Nephron (organoid): Measurements from ENCODE around the gene FMNL2.

Experiments used
- H3K27ac Mint-ChIP-seq, 3 experiments: 2 replicates each; pipeline ENCODE4 v1.8.0; 2020; ENCODE audit warnings: mixed read lengths in 3 of 3, mild to moderate bottlenecking in 2 of 3, moderate library complexity in 1 of 3
- H3K27me3 Mint-ChIP-seq: 2 replicates; pipeline ENCODE4 v1.8.0; 2021; ENCODE audit warnings: low read depth, mild to moderate bottlenecking, moderate library complexity, mixed read lengths
- H3K36me3 Mint-ChIP-seq: 2 replicates; pipeline ENCODE4 v1.8.0; 2020; ENCODE audit warnings: low read depth, mixed read lengths
- H3K4me1 Mint-ChIP-seq: 2 replicates; pipeline ENCODE4 v1.8.0; 2020; ENCODE audit warnings: mixed read lengths
- H3K4me3 Mint-ChIP-seq, 3 experiments: 2 replicates each; pipeline ENCODE4 v1.8.0; 2020; ENCODE audit warnings: mild to moderate bottlenecking in 3 of 3, mixed read lengths in 3 of 3, moderate library complexity in 2 of 3
- H3K9me3 Mint-ChIP-seq: 2 replicates; pipeline ENCODE4 v1.8.0; 2020; ENCODE audit warnings: mixed read lengths
- CTCF ChIP-seq, 3 experiments: fragments of 200-600 bp; sonication (generic); IDR thresholded peaks; one replicate each; pipeline ENCODE4 v1.5.0; 2021; ENCODE audit warnings: antibody characterized with exemption in 3 of 3; ENCODE audit not compliant: unreplicated experiment in 3 of 3

FMNL2 gene

GRCh38 chr2:152529420-152530115 lies 194.6 kb downstream of the FMNL2 start:
- Mint-ChIP-seq H3K4me1 (peaks cover 44% of the 10 kb centered on the region), H3K9me3 (no peaks in the 10 kb centered on the region), H3K36me3 (no peaks in the 10 kb centered on the region), H3K27me3 (no peaks in the 10 kb centered on the region), H3K4me3 (no peak overlapping the region), H3K27ac (peak overlapping the region; percentile 46 to 69 (median 49))
- no peak for TF ChIP-seq CTCF (IDR thresholded peaks at IDR 0.05; ENCODE audit: unreplicated experiment in 3 of 3)

GRCh38 chr2:152532241-152532640 lies 197.3 kb downstream of the FMNL2 start:
- Mint-ChIP-seq H3K4me3 (no peak overlapping the region), H3K27me3 (no peaks in the 10 kb centered on the region), H3K4me1 (peaks cover 52% of the 10 kb centered on the region), H3K9me3 (no peaks in the 10 kb centered on the region), H3K36me3 (no peaks in the 10 kb centered on the region), H3K27ac (no peak overlapping the region)
- TF ChIP-seq CTCF (IDR thresholded peaks at IDR 0.05; ENCODE audit: unreplicated experiment in 3 of 3) = no peak

DNA sequence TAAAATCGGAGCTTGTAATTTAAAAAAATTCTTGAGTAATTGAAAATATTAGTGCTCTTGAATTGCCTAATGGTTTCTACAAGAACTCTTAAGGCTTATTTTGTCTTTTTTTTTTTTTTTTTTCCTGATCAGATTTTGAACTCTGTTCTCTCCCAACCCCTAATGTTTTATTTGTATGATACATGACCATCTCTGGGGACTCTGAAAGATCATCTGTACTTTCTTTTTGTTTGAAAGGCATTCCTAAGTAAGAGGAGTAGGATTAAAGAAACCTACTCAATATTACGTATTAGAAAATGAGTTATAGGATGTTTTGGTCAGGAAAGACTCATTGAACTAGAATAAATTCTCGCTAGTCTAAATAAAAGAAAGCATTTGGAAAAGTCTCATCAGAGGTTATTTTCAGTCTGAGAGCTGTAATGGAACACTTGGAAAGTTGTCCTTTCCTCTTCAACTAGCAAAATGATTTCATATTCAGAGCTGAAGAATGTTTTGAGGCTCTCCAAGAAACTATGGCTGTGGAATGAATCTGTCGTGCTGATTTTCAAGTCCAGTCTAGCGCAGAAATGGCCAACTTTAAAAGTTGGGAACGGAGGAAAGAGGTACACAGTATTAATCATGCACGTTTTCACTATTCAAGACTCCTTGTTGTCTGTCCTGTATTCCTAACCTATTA lies 199.6 kb downstream of the FMNL2 start:
- H3K4me3 Mint-ChIP-seq = peak overlapping the region in 1 of 3 experiments; percentile 59
- H3K27ac Mint-ChIP-seq = peak overlapping the region; percentile 49 to 91 (median 79)

GRCh38 chr2:152537081-152537651 lies 202.2 kb downstream of the FMNL2 start:
- Mint-ChIP-seq H3K9me3 (no peaks in the 10 kb centered on the region), H3K4me3 (peak overlapping the region in 2 of 3 experiments; percentile 20 to 23), H3K36me3 (no peaks in the 10 kb centered on the region), H3K4me1 (peaks cover 66% of the 10 kb centered on the region), H3K27ac (peak overlapping the region; percentile 82 to 91 (median 90)), H3K27me3 (no peaks in the 10 kb centered on the region)
- no peak for TF ChIP-seq CTCF (IDR thresholded peaks at IDR 0.05; ENCODE audit: unreplicated experiment in 3 of 3)

More for the DNA sequence above, 199.6 kb downstream of the FMNL2 start:
- H3K4me1 Mint-ChIP-seq = peaks cover 58% of the 10 kb centered on the region
- no peaks in the 10 kb centered on the region for H3K36me3 Mint-ChIP-seq
- no peaks in the 10 kb centered on the region for H3K27me3 Mint-ChIP-seq
- no peaks in the 10 kb centered on the region for H3K9me3 Mint-ChIP-seq
- TF ChIP-seq CTCF (IDR thresholded peaks at IDR 0.05; ENCODE audit: unreplicated experiment in 3 of 3) = no peak

- no peak for TF ChIP-seq CTCF (IDR thresholded peaks at IDR 0.05; ENCODE audit: unreplicated experiment in 3 of 3)
- Mint-ChIP-seq H3K36me3 (peaks cover 6% of the 10 kb centered on the region), H3K4me1 (peaks cover 72% of the 10 kb centered on the region), H3K9me3 (no peaks in the 10 kb centered on the region), H3K27ac (no peak overlapping the region), H3K27me3 (no peaks in the 10 kb centered on the region), H3K4me3 (no peak overlapping the region)
These were observed 204.4 kb downstream of the FMNL2 start for GRCh38 chr2:152539424-152539823.
